ENCODE measurements around the gene RUSF1.

- TF ChIP-seq CTCF (IDR thresholded peaks at IDR 0.05; ENCODE audit: low read depth, low read length) (no peak), MYC (IDR thresholded peaks at IDR 0.05; ENCODE audit: low read depth, low read length) (no peak), POLR2A (IDR thresholded peaks at IDR 0.05; ENCODE audit: extremely low read depth, insufficient read length) (no peak), MAX (IDR thresholded peaks at IDR 0.05; ENCODE audit: low read depth, low read length) (no peak)
These were observed 41.8 kb downstream of the RUSF1 start for GRCh38 chr16:31466381-31466841.

All from NB4 (cell line).